Uterus (tissue), 2 donors: ENCODE measurements around the gene SBNO2.

Experiments
- CTCF ChIP-seq, 4 experiments: fragments of 200-600 bp in 2 of 4; fragments of 450-650 bp in 2 of 4; sonication (generic) in 2 of 4; IDR thresholded peaks; one replicate each; pipeline ENCODE4 v1.5.1; 2016 to 2019; ENCODE audit warnings: antibody characterized with exemption in 4 of 4, mild to moderate bottlenecking in 2 of 4, moderate library complexity in 1 of 4
- POLR2A ChIP-seq, 2 donors: fragments of 450-650 bp; IDR thresholded peaks; one replicate each; pipeline ENCODE4 v1.6.1; 2016; ENCODE audit warnings: antibody characterized with exemption in 2 of 2, mild to moderate bottlenecking in 1 of 2, moderate library complexity in 1 of 2

- TF ChIP-seq CTCF (IDR thresholded peaks at IDR 0.05) (no peak), POLR2A (IDR thresholded peaks at IDR 0.05) (no peak)
These were observed 58.2 kb downstream of the SBNO2 start for GRCh38 chr19:1115646-1116420.
